ENCODE data around the gene AGER.
"Not testable (repeated sequence)": the region's sequence is repeated elsewhere in the genome, so short reads cannot be mapped to it uniquely, and the experiment has no call there.

AGER gene

DNA sequence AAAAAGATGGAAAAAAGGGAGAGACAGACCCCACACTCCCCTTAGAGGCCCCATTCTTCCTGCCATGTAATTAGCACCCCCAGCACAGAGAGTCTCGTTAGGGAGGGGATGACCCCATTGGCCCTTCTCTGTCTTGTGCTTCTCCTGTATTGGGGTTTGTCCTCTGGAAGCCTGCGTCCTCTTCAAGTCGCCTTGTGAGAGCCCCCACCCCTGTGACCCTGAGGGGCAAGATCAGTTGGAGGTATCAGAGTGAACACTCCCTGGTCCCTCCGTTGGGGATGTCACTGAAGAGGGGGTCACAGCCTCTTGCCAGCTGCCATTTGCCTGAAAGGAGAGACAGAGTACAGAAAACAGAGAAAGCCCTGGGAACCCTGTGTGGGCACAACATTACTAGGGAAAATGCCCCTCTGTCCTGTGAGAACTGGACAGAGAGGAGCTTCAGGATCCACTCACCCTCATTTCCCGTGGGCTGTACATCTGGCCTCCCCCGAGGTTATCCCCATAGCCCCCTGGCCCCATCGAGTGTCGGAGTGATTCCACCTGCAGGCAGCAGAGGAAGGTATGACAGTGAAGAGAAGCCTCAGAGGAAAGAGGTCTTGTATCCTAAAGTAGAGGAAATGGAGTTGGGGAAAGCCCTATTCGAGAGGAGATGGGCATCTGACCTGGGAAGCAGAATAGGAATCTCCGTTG, 2.2 kb upstream of the AGER start:
- FAIRE-seq, result not testable (repeated sequence)

- peak; percentile 77 for FAIRE-seq
These were observed 1.7 kb upstream of the AGER start for GRCh38 chr6:32185681-32186131.

DNA sequence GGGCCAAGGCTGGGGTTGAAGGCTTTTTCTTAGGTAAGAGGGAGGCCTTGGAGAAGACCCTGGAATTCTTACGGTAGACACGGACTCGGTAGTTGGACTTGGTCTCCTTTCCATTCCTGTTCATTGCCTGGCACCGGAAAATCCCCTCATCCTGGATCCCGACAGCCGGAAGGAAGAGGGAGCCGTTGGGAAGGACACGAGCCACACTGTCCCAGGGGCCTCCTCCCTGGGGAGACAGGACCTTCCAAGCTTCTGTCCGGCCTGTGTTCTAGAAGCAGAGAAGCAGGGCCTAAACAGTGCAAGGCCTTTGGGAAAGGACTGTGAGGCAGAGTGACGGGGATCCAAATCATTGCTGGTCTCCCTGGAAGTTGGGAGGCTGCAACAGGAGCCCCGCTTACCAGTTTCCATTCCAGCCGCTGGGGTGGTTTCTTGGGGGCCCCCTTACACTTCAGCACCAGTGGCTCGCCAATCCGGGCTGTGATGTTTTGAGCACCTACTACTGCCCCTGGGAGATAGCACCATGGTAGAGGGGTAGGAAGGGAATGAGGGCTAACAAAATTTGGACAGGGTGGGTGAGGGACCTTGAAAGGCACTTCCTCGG, 470 bp downstream of the AGER start:
- no peak for FAIRE-seq

GRCh38 chr6:32183030-32183429, 1.0 kb downstream of the AGER start:
- FAIRE-seq, result no peak

DNA sequence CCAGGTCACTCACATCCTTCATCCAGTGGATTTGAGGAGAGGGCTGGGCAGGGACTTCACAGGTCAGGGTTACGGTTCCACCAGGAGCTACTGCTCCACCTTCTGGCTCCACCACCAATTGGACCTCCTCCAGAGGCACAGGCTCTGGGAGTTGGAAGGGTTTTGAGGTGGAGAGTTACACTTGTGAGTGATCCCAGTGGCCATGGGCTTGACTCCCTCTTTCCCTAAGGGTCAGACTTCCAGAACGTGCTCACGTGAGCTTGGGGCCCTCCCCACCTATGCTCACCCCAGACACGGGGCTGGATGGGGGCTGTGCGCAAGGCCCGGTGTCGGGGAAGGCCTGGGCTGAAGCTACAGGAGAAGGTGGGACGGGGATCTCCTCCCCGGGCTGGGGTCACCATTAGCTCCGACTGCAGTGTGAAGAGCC, 1.5 kb downstream of the AGER start:
- no peak for FAIRE-seq

DNA sequence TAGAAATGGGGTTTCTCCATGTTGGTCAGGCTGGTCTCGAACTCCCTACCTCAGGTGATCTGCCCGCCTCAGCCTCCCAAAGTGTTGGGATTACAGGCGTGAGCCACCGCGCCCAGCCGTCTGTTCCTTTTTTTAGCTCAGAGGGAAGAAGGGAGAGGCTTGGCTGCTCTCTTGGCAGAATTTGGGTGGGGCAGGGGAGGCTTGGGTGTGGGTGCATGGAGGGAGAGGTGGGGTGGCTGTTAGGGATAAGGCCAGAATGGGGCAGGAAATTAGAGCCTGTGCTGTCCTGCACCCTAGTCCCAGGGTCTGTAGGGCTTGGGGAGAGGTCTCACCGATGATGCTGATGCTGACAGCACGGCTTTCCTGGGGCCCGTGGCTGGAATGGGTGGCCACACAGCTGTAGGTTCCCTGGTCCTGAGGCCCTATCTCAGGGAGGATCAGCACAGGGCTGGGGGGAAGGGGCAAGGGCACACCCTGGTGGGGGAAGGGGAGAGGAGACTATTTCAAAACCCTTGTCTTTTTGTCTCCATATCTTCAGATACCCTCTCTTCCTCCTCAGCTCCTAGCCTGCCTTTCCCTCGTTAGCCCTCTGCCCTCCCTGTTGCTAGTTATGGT, 2.0 kb downstream of the AGER start:
- FAIRE-seq, result no peak

DNA sequence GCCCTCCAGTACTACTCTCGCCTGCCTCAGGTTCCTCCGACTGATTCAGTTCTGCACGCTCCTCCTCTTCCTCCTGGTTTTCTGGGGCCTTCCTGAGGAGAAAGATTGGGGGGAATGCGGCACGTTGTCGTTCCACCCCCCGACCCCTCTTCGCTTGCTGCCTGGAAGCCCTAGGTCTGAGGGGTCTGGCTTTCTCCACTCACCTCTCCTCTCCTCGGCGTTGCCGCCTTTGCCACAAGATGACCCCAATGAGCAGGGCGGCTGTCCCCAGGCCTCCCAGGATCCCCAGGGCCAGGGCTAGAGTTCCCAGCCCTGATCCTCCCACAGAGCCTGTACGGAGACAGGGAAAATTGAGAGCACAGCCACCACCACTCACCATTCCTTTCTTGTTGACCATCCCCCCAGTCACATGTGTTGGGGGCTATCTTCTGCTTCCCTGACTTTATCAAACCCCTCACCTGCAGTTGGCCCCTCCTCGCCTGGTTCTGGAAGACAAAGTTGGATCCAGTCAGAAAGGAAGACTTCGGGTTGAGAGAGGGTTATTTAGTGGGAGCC, 2.8 kb downstream of the AGER start:
- FAIRE-seq, result no peak

GRCh38 chr6:32179766-32180405, 4.2 kb downstream of the AGER start:
- FAIRE-seq, result no peak

DNA sequence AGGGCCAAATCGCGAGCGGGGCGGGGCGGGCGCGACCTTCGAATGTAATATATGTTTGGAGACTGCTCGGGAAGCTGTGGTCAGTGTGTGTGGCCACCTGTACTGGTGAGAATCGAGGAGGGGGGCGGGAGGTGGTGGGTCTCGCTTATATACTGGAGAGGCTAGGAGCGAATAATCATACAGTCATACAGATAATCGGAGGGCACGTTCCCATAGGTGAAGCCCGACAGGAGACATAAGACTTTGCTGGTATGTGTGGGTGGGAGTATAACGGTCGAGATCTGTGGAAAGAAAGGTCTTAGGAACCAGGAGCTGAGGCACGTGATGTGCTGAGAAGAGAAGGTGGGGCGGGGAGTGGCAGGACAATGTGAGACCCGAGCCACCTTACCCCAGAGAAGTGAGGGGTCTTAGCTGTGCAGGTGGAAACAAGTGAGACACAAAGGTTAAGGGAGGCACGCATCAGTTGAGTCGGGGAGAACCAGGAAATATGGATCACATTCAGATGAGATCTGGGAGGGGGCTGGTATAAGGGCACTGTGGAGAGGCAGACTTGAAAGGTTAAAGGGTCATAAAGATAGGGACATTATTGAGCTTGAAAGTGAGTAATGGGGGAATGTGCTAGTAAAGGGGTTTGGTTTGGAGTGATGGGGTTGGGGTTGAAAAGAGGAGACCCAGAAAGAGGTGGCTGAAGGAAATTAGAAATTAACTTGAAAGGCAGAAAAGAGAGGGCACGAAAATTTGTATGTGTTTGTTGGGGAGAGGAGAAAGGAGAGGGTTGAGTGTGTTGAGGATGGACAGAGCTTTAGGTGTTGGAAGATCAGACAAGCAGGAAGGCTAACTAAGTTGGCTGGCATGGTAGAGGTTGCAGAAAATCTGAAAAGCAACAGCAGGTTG, 5.3 kb downstream of the AGER start:
- FAIRE-seq, result no peak

GRCh38 chr6:32177788-32178546, 6.1 kb downstream of the AGER start, which contains the start of gene RNF5:
Gene RNF5, plus strand, starts transcription at chr6:32178405. Its CDS starts 107 bp downstream, at chr6:32178512.
- peak; percentile 99 for FAIRE-seq

DNA sequence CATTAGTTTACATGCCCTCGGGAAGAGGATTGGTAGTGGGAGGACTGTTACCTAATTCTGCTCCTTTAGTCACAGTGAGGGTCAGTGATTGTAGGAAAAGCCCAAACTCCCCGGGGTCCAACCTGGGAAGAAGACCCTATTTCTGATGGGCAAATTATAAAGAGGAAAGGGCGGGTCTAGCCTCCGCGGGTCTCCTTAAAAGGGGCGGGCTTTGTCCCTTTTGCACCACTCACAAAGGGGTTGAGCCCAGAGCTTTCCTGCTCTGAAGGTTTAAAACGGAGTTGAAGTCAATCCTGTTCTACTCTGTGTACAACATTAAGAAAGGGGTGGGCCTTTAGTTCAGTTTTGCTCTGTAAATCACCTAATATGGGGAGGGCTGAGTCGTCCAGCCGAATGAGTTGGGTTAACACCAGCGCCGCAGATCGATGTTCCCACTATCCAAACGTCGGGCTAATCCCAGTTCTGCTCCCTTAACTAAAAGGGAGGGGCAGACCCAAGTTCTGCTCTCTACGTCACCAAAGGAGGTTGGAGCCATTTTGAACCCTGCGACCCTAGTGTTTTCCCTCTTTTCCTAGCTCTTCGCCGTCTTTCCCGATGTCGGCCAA, 6.8 kb downstream of the AGER start:
- FAIRE-seq, result no peak

DNA sequence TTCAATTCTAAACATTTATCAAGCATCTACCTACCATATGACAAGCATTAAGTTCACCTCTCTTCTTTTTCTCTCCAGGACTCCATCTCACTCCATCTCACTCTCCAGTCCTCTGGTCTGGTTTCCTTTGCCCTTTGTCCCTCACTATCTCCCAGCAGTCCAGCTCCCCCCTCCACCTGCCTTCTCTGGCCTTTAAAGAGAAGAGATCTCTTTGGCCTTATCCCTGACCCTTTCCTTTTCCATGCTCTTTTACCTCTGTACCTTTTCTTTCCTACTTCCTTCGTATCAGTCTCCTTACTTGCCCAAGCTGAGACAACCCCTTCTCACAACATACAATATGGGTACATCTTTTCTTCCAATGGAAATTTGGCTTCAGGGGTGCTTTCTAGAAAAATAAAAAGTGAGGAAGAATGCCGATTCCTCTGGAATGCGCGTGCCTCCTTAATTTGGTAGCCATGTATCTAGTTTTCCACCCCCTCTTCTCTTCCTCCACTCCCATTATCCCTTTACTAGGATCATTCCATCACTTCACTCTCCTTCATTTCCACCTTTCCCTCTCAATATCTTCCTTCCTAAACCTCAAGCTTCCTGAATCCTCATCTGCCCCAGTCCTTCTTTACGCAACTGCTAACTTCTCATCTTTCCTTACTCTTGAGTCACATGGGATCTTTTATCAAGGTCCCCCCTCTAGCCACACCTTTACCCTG, 7.4 kb downstream of the AGER start:
- FAIRE-seq, result no peak

DNA sequence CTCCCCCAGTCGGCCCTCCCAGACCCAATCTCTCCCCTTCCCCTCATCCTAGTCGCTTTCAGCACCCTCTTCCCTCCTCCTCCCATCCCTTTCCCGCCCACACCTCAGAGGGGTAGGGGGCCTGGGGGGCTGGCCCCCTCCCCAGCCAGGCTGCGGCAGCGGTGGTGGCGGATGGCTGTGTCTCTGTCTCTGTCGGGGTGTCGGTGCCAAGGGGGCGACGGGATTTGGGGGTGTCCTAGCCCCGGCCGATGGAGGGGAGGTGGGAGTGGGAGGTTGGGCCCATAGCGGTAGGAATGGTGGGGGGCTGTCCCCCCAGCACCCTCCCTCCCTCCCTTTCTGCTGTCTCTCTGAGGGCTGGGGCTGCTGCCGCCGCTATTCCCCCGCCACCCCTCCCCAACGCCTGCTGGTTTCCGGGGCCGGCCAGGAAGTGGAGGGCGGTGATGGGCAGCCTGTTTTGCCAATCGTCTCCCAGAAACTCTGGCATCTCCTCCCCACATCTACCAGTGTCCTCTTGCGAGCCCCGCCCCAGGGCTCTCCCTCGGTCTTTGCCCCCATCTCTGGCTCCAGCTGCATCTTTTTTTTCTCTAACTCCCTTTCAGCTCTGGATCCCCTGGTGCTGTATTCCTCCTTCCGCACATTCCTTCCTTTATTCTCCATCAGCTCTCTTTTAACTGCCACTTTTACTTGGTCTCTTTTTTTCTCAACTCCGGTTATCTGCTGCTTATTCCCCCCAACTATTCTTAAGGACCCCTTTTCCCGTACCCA, 8.2 kb downstream of the AGER start, which contains the start of gene AGPAT1:
AGPAT1 (minus strand) TSS at position 374 of the 765 bp plus-strand sequence. CDS start 4,588 bp downstream, outside the sequence.
- FAIRE-seq, result no peak

GRCh38 chr6:32175322-32175710, 8.7 kb downstream of the AGER start:
- FAIRE-seq, result no peak

DNA sequence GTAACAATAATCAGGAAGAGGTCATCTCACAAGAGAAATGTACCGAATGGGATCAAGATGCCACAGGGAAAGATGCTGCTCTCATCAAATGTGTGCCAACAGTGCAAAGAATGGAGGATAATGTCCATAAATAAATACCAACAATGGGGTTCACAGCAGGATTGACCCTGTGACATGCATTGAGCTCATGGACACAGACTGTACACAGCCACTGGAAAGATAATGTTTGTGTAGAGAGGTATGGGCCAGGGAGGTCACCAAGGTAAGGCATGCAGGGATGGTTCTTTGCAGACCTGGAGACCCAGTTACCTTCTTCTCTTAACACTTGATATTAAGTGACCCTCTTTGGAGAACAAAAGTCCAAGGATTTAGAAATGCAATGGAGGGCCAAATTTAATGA, 9.6 kb downstream of the AGER start:
- FAIRE-seq, result no peak

GRCh38 chr6:32173051-32173727, 10.9 kb downstream of the AGER start:
- FAIRE-seq, result no peak

DNA sequence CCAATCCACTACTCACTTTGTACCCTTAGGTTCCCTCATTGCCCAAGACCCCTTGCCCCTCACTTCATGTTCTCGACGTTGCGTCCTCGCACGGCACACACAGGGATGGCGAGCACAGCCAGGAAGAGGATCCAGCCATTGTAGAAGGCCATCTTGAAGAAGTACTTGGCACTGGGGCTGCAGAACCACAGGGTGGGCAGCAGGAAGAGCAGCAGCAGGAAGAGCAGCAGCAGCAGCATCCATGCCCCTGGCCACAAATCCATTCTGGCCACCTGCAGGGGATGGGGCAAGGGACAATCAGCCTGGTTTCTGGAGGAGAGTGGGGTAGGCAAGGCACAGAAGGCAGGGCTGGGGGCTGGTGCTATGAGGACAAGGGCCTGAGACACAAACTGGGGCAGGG, 12.8 kb downstream of the AGER start:
- FAIRE-seq, result no peak

- no peak for FAIRE-seq
These were observed 13.8 kb downstream of the AGER start for GRCh38 chr6:32170294-32170693.
